ENCODE data around the gene CYP2B6. TPM values are rescaled to one million over a fixed set of nuclear protein-coding genes. Genes with fewer than 3 reads are reported as not detected.

CYP2B6 gene
- total and polyA plus RNA-seq, 2 donors from 2014 or later: 0.31 to 10.0 TPM

- no peaks in the 10 kb centered on the region for H3K27me3 ChIP-seq (ENCODE audit: control insufficient read depth, insufficient read depth, low read length)
Observed at GRCh38 chr19:40954573-40954972, 36.5 kb upstream of the CYP2B6 start.

DNA sequence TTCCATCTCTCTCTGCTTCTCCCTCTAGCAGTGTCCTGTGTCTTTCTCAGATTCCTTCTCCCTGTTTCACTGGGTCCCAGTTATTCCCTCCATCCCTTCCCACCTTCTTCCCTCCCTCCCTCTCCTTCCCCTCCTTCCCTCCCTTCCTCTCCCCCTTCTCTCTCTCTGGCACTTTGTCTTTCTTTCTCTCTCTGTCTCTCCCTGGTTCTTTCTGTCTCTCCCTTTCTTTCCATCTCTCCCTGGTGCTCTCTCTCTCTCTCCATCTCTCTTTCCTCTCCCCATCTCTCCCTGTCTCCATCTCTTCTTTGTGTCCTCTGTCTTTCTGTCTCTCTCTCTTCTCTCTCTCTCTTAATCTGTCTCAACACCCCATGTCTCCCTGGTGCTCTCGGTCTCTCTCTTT lies 31.7 kb upstream of the CYP2B6 start:
- H3K4me1 ChIP-seq (ENCODE audit: control insufficient read depth in 2 of 3, insufficient read depth in 2 of 3, low read depth in 1 of 3, low read length in 3 of 3): no peaks in the 10 kb centered on the region
- intact Hi-C loops (cut with DNase I): no loop called here

More at GRCh38 chr19:40954573-40954972, 36.5 kb upstream of the CYP2B6 start:
- no peak for DNase-seq
- H3K9ac ChIP-seq (ENCODE audit: low read length in 3 of 3): no peak overlapping the region
- FAIRE-seq: no peak
- H3K36me3 ChIP-seq (ENCODE audit: control insufficient read depth in 2 of 3, insufficient read depth in 3 of 3, low read length in 3 of 3): no peaks in the 10 kb centered on the region
- no peaks in the 10 kb centered on the region for H3K4me1 ChIP-seq (ENCODE audit: control insufficient read depth in 2 of 3, insufficient read depth in 2 of 3, low read depth in 1 of 3, low read length in 3 of 3)
- no peak for TF ChIP-seq CTCF (IDR thresholded peaks at IDR 0.05; ENCODE audit: borderline replicate concordance, extremely low read depth, insufficient read depth)
- no peak overlapping the region for H3K27ac ChIP-seq (ENCODE audit: low read depth in 2 of 2, low read length in 2 of 2)
- H3K4me3 ChIP-seq (ENCODE audit: low read length in 3 of 3): no peak overlapping the region
- peaks cover 0 to 16% (median 9%) of the 10 kb centered on the region in 3 donors for H3K9me3 ChIP-seq (ENCODE audit: control insufficient read depth in 2 of 3, insufficient read depth in 1 of 3, low read length in 3 of 3)
- intact Hi-C loops (cut with DNase I): no loop called here

GRCh38 chr19:40960062-40960685 lies 30.9 kb upstream of the CYP2B6 start:
- Histone ChIP-seq H3K4me3 (ENCODE audit: low read length in 3 of 3) (no peak overlapping the region), H3K4me1 (ENCODE audit: control insufficient read depth in 2 of 3, insufficient read depth in 2 of 3, low read depth in 1 of 3, low read length in 3 of 3) (no peaks in the 10 kb centered on the region), H3K36me3 (ENCODE audit: control insufficient read depth in 2 of 3, insufficient read depth in 3 of 3, low read length in 3 of 3) (no peaks in the 10 kb centered on the region), H3K27ac (ENCODE audit: low read depth in 2 of 2, low read length in 2 of 2) (no peak overlapping the region), H3K27me3 (ENCODE audit: control insufficient read depth, insufficient read depth, low read length) (no peaks in the 10 kb centered on the region), H3K9me3 (ENCODE audit: control insufficient read depth in 2 of 3, insufficient read depth in 1 of 3, low read length in 3 of 3) (peaks cover 0 to 2% (median 0%) of the 10 kb centered on the region in 3 donors), H3K9ac (ENCODE audit: low read length in 3 of 3) (no peak overlapping the region)
- DNase-seq (no peak), FAIRE-seq (no peak)
- TF ChIP-seq CTCF (IDR thresholded peaks at IDR 0.05; ENCODE audit: borderline replicate concordance, extremely low read depth, insufficient read depth): no peak
- intact Hi-C loops (cut with DNase I): no loop called here

More for the DNA sequence above, 31.7 kb upstream of the CYP2B6 start:
- no peaks in the 10 kb centered on the region for H3K36me3 ChIP-seq (ENCODE audit: control insufficient read depth in 2 of 3, insufficient read depth in 3 of 3, low read length in 3 of 3)
- DNase-seq: no peak
- no peak overlapping the region for H3K9ac ChIP-seq (ENCODE audit: low read length in 3 of 3)
- no peak overlapping the region for H3K27ac ChIP-seq (ENCODE audit: low read depth in 2 of 2, low read length in 2 of 2)
- no peak for FAIRE-seq
- TF ChIP-seq CTCF (IDR thresholded peaks at IDR 0.05; ENCODE audit: borderline replicate concordance, extremely low read depth, insufficient read depth): no peak
- no peak overlapping the region for H3K4me3 ChIP-seq (ENCODE audit: low read length in 3 of 3)
- H3K9me3 ChIP-seq (ENCODE audit: control insufficient read depth in 2 of 3, insufficient read depth in 1 of 3, low read length in 3 of 3): peaks cover 0 to 7% (median 7%) of the 10 kb centered on the region in 3 donors
- no peaks in the 10 kb centered on the region for H3K27me3 ChIP-seq (ENCODE audit: control insufficient read depth, insufficient read depth, low read length)

All from kidney (tissue), 14 donors.